HG03097 (cell line): ENCODE results near the gene FGFR3.
"Not testable (repeated sequence)": the region's sequence is repeated elsewhere in the genome, so short reads cannot be mapped to it uniquely, and the experiment has no call there.

ENCODE experiments used
- ATAC-seq: cut with Tn5 transposase; IDR thresholded peaks from one replicate; pipeline ENCODE4 v1.9.1; 2021; ENCODE audit not compliant: unreplicated experiment, low FRiP score

FGFR3 gene

GRCh38 chr4:1815096-1815996 lies 22.3 kb downstream of the FGFR3 start:
- no peak for ATAC-seq

GRCh38 chr4:1815997-1816860 lies 23.1 kb downstream of the FGFR3 start:
- no peak for ATAC-seq

GRCh38 chr4:1819284-1819683 lies 26.2 kb downstream of the FGFR3 start:
- no peak for ATAC-seq

- no peak for ATAC-seq
These were observed 26.7 kb downstream of the FGFR3 start for GRCh38 chr4:1819816-1820215.

- ATAC-seq = no peak
These were observed 28.8 kb downstream of the FGFR3 start for GRCh38 chr4:1821679-1822567.

GRCh38 chr4:1822568-1823544 lies 29.8 kb downstream of the FGFR3 start:
- ATAC-seq = no peak

- ATAC-seq = no peak
These were observed 30.4 kb downstream of the FGFR3 start for GRCh38 chr4:1823545-1823932.

GRCh38 chr4:1824746-1825145 lies 31.7 kb downstream of the FGFR3 start:
- no peak for ATAC-seq

- ATAC-seq = no peak
These were observed 32.2 kb downstream of the FGFR3 start for GRCh38 chr4:1825326-1825725.

- no peak for ATAC-seq
These were observed 33.6 kb downstream of the FGFR3 start for GRCh38 chr4:1826531-1827350.

- no peak for ATAC-seq
These were observed 37.1 kb downstream of the FGFR3 start for GRCh38 chr4:1830234-1830633.

GRCh38 chr4:1830642-1831228 lies 37.6 kb downstream of the FGFR3 start:
- no peak for ATAC-seq

- no peak for ATAC-seq
These were observed 38.2 kb downstream of the FGFR3 start for GRCh38 chr4:1831331-1831730.

- ATAC-seq = no peak
These were observed 39.6 kb downstream of the FGFR3 start for GRCh38 chr4:1832690-1833089.

GRCh38 chr4:1833307-1834046 lies 40.4 kb downstream of the FGFR3 start:
- no peak for ATAC-seq

GRCh38 chr4:1834047-1834775 lies 41.1 kb downstream of the FGFR3 start:
- ATAC-seq = no peak

- not testable (repeated sequence) for ATAC-seq
These were observed 42.7 kb downstream of the FGFR3 start for GRCh38 chr4:1835836-1836235.
